T follicular helper cell (primary cell): ENCODE measurements around the gene DPY19L3.
"Not testable (repeated sequence)": the region's sequence is repeated elsewhere in the genome, so short reads cannot be mapped to it uniquely, and the experiment has no call there.

ENCODE experiments used
- DNase-seq: peaks from one replicate; pipeline ENCODE4 v3.0.0-alpha.2; 2020; ENCODE audit warnings: low read depth

DPY19L3 gene

GRCh38 chr19:32512498-32512897 lies 106.9 kb downstream of the DPY19L3 start:
- not testable (repeated sequence) for DNase-seq

GRCh38 chr19:32519023-32519422 lies 113.5 kb downstream of the DPY19L3 start:
- no peak for DNase-seq

- DNase-seq: no peak
Observed at GRCh38 chr19:32522967-32523366, 117.4 kb downstream of the DPY19L3 start.

- DNase-seq: no peak
Observed at GRCh38 chr19:32526895-32527294, 121.3 kb downstream of the DPY19L3 start.

GRCh38 chr19:32530773-32531172 lies 125.2 kb downstream of the DPY19L3 start:
- DNase-seq: no peak

GRCh38 chr19:32532233-32532632 lies 126.7 kb downstream of the DPY19L3 start:
- no peak for DNase-seq
